ENCODE measurements around the gene PZP.
"Not testable (repeated sequence)": the region's sequence is repeated elsewhere in the genome, so short reads cannot be mapped to it uniquely, and the experiment has no call there.

DNA sequence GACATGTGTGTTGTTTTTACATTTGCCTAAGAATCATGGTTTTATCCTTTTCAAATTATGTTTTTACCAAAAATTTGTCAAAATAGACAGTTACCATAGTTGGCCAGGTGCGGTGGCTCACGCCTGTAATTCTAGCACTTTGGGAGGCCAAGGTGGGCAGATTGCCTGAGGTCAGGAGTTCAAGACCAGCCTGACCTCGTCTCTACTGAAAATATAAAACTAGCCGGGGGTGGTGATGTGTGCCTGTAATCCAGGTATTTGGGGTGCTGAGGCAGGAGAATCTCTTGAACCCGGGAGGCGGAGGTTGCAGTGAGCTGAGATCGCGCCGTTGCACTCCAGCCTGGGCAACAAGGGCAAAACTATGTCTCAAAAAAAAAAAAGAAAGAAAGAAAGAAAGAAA lies 12.8 kb upstream of the PZP start:
- TF ChIP-seq, protein P1, sequence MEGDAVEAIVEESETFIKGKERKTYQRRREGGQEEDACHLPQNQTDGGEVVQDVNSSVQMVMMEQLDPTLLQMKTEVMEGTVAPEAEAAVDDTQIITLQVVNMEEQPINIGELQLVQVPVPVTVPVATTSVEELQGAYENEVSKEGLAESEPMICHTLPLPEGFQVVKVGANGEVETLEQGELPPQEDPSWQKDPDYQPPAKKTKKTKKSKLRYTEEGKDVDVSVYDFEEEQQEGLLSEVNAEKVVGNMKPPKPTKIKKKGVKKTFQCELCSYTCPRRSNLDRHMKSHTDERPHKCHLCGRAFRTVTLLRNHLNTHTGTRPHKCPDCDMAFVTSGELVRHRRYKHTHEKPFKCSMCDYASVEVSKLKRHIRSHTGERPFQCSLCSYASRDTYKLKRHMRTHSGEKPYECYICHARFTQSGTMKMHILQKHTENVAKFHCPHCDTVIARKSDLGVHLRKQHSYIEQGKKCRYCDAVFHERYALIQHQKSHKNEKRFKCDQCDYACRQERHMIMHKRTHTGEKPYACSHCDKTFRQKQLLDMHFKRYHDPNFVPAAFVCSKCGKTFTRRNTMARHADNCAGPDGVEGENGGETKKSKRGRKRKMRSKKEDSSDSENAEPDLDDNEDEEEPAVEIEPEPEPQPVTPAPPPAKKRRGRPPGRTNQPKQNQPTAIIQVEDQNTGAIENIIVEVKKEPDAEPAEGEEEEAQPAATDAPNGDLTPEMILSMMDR (IDR thresholded peaks at IDR 0.05): not testable (repeated sequence)
- TF ChIP-seq POLR2AphosphoS5 (IDR thresholded peaks at IDR 0.05): not testable (repeated sequence)
